Neutrophil (primary cell): Measurements from ENCODE around the gene ARL4D.

Source experiments
- H3K27ac ChIP-seq: fragments of 200-600 bp; sonication (generic); 2 replicates; pipeline ENCODE4 v1.5.1; 2016; ENCODE audit warnings: mild to moderate bottlenecking, moderate library complexity
- H3K27me3 ChIP-seq: fragments of 200-600 bp; sonication (generic); 2 replicates; pipeline ENCODE4 v1.6.0; 2016; ENCODE audit warnings: mild to moderate bottlenecking
- H3K36me3 ChIP-seq: fragments of 200-600 bp; sonication (generic); 2 replicates; pipeline ENCODE4 v1.5.1; 2017
- H3K4me1 ChIP-seq, 2 experiments: fragments of 200-600 bp in 1 of 2; sonication (generic) in 1 of 2; 1 replicate in 1 of 2; 2 replicates in 1 of 2; pipeline versions ENCODE4 v1.5.1 to v1.6.1; 2013 to 2016; ENCODE audit warnings: low read depth in 1 of 2, low read length in 1 of 2, mild to moderate bottlenecking in 1 of 2, moderate library complexity in 1 of 2; ENCODE audit not compliant: control insufficient read depth in 1 of 2, insufficient read depth in 1 of 2
- H3K4me3 ChIP-seq, 2 experiments: fragments of 200-600 bp in 1 of 2; sonication (generic) in 1 of 2; 1 replicate in 1 of 2; 2 replicates in 1 of 2; pipeline ENCODE4 v1.5.1; 2013 to 2016; ENCODE audit warnings: low read depth in 1 of 2, low read length in 1 of 2, mild to moderate bottlenecking in 1 of 2, moderate library complexity in 1 of 2
- H3K9me3 ChIP-seq: fragments of 200-600 bp; sonication (generic); 2 replicates; pipeline ENCODE4 v1.5.1; 2016
- CTCF ChIP-seq: fragments of 200-600 bp; sonication (generic); IDR thresholded peaks from 2 replicates; pipeline ENCODE4 v1.5.1; 2016; ENCODE audit warnings: antibody characterized with exemption

Gene ARL4D

GRCh38 chr17:43353393-43353792 is 45.4 kb upstream of the ARL4D start:
- no peaks in the 10 kb centered on the region for H3K4me1 ChIP-seq
- no peak overlapping the region for H3K27ac ChIP-seq
- H3K4me3 ChIP-seq, result no peak overlapping the region
- H3K27me3 ChIP-seq, result no peaks in the 10 kb centered on the region
- no peak for TF ChIP-seq CTCF
- H3K36me3 ChIP-seq, result no peaks in the 10 kb centered on the region
- H3K9me3 ChIP-seq, result peaks cover 19% of the 10 kb centered on the region

- Histone ChIP-seq H3K27ac (no peak overlapping the region), H3K4me3 (no peak overlapping the region), H3K36me3 (no peaks in the 10 kb centered on the region), H3K4me1 (peaks cover 0 to under 1% of the 10 kb centered on the region in 2 experiments), H3K27me3 (no peaks in the 10 kb centered on the region), H3K9me3 (peaks cover 9% of the 10 kb centered on the region)
- no peak for TF ChIP-seq CTCF
Observed at GRCh38 chr17:43354371-43354770, 44.4 kb upstream of the ARL4D start.

- no peak overlapping the region for H3K4me3 ChIP-seq
- peaks cover 11 to 19% of the 10 kb centered on the region in 2 experiments for H3K4me1 ChIP-seq
- no peaks in the 10 kb centered on the region for H3K9me3 ChIP-seq
- no peaks in the 10 kb centered on the region for H3K27me3 ChIP-seq
- no peaks in the 10 kb centered on the region for H3K36me3 ChIP-seq
- TF ChIP-seq CTCF, result no peak
- no peak overlapping the region for H3K27ac ChIP-seq
Observed at GRCh38 chr17:43356450-43356849, 42.3 kb upstream of the ARL4D start.

GRCh38 chr17:43356999-43357398 is 41.8 kb upstream of the ARL4D start:
- TF ChIP-seq CTCF, result no peak
- Histone ChIP-seq H3K4me3 (no peak overlapping the region), H3K27ac (no peak overlapping the region), H3K9me3 (no peaks in the 10 kb centered on the region), H3K4me1 (peaks cover 16 to 23% of the 10 kb centered on the region in 2 experiments), H3K36me3 (no peaks in the 10 kb centered on the region), H3K27me3 (no peaks in the 10 kb centered on the region)

- H3K27ac ChIP-seq, result peak overlapping the region; percentile 88
- TF ChIP-seq CTCF, result no peak
- peak overlapping the region; percentile 66 to 97 for H3K4me3 ChIP-seq
Observed at GRCh38 chr17:43359469-43360110, 39.2 kb upstream of the ARL4D start.

DNA sequence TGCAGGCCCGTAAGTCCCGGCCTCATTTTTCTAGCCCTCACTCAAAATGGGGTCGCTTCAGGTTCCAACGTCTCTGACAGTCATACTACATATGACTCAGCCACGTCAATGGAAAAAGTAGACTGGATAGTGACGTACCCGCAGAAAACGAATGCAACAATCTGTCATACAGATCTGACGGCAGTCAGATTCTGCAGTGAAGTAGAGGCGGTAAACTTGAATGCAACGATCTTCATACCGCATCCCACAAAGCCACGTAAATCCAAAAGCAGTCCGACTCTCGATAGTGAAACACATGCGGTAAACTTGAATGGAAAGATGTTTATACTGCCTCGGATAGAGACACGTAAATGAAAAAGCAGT is 38.4 kb upstream of the ARL4D start:
- H3K27ac ChIP-seq, result peak overlapping the region; percentile 88
- peak overlapping the region; percentile 66 to 97 for H3K4me3 ChIP-seq
- H3K9me3 ChIP-seq, result no peaks in the 10 kb centered on the region
- H3K36me3 ChIP-seq, result no peaks in the 10 kb centered on the region
- H3K27me3 ChIP-seq, result no peaks in the 10 kb centered on the region
- TF ChIP-seq CTCF, result no peak
- peaks cover 19 to 26% of the 10 kb centered on the region in 2 experiments for H3K4me1 ChIP-seq

More at GRCh38 chr17:43359469-43360110, 39.2 kb upstream of the ARL4D start:
- H3K27me3 ChIP-seq, result no peaks in the 10 kb centered on the region
- H3K9me3 ChIP-seq, result no peaks in the 10 kb centered on the region
- H3K36me3 ChIP-seq, result no peaks in the 10 kb centered on the region
- H3K4me1 ChIP-seq, result peaks cover 19 to 26% of the 10 kb centered on the region in 2 experiments
